D341Med (cell line): ENCODE data around the gene ARHGAP6.
"Not testable (repeated sequence)": the region's sequence is repeated elsewhere in the genome, so short reads cannot be mapped to it uniquely, and the experiment has no call there.

ENCODE experiments used
- DNase-seq: peaks from one replicate; pipeline ENCODE4 v3.0.0; 2012; ENCODE audit warnings: low spot score

ARHGAP6 gene

GRCh38 chrX:11641349-11642065, 24.2 kb downstream of the ARHGAP6 start:
- no peak for DNase-seq

DNA sequence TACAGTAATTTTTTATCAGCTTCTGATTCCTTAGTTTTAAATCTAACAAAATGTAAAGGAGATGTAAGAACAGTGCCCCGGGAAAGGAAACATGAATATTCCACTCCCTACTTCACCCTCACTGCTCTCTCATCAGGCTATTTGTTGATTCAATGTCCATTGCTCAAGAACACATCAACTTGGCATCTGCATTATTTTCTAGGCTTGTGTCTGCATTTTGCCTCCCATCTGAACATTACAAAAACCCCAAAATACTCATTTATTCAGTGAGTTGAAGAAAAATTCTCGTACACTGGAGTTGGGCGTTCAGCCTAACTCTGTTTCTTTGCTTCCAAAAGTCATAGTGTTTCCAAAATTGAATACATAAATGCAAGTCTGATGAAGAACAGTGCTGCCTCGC, 25.6 kb downstream of the ARHGAP6 start:
- no peak for DNase-seq

DNA sequence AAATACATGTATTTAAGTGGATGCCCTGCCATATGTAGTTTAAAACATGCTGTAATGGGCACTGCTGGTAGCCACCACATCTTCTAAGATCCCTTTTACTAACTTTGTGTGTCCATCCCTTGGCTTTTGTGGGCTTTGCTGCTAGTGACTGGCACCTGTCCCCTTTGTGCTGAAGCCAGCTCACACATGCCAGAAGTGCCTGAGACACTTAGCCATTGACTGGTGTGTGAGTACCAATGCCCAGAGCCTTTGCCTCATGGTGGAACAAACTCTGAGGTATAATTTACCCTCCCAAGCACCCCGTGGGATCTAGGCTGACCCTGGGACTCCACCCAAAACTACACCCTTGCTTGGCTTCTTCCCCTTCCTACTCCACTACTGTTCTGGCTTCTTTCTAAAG, 33.0 kb downstream of the ARHGAP6 start:
- DNase-seq: no peak

DNA sequence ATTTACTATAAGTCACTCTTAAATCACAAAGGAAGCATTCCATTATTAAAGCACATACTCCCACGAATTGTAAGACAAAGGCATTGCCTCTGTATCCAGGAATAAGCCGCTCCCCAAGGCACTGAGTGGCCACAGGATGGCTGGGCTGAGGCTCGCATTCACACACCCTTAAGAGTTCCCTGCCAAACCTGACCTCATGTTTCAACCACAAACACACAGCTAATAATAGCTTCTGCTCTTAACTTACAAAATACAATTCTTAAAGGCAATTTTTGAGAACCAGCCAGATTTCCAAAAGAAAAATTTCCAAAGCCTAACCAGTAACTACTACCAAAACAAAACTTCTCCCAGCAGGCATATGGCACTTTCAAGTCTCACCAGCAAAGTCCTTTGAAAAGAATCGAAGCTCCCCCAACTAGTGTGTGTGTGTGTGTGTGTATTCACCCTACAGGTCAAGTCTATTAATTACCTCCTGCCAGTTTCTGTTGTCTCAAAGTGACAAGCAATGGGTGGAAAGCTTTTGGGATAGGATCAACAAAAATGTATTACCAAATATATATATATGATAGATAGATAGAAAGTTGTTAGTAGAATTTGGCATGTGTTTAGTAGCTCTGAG, 36.0 kb downstream of the ARHGAP6 start:
- no peak for DNase-seq

- no peak for DNase-seq
These were observed 37.3 kb downstream of the ARHGAP6 start for GRCh38 chrX:11628399-11628798.

DNA sequence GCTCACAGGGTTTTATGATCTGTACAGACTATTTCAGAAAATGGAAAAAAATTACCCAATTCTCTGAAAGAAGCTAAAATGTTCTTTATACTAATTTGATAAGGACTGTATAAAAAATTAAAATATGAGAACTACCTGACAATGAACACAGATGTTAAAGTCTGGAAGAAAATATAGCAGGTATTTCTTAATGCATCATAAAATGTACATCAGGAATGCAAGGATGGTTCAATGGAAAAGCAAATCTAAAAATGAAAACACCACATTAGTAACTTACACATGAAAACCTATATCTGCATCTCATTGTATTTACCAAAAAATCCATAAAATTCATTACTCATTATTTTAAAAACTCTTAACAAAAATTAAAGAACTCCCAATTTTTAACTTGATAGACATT, 39.4 kb downstream of the ARHGAP6 start:
- DNase-seq: no peak

- no peak for DNase-seq
These were observed 46.3 kb downstream of the ARHGAP6 start for GRCh38 chrX:11619441-11619840.

GRCh38 chrX:11614253-11614652, 51.5 kb downstream of the ARHGAP6 start:
- not testable (repeated sequence) for DNase-seq

DNA sequence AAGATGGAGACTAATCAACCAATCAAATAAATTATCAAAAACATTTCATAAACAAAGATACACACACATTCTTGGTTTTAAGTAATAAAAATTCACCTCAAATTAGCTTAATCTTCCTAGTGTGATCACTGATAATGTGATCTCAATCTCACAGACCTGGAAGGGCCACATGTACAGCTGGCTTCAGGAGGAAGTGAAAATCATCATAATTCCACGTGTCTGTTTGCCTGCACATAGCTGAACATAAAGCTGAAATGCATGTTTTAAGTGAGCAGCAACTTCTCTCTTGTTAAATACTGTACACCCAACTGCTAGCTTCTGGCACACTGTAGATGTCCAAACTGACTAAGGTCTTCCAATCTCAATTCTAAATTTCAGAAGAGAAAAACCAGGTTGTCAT, 53.8 kb downstream of the ARHGAP6 start:
- DNase-seq: no peak

DNA sequence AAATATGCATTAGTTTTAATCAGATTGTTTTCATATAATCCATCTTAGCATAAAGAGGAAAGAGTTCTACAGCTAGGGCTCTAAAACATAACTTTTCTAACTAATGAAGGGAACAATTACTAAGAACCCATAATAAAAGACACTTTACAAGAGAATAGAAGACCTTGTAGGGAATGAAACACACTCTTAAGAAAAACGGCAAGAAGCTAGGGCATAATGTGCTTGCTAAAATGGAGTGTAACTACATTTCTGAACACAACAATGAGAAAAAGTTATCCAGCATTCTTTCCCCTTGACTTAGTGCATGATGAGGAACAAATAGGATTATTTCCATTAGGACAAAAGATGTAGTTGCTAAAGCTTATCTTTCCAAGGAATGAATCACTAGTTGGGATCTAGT, 54.6 kb downstream of the ARHGAP6 start:
- no peak for DNase-seq

DNA sequence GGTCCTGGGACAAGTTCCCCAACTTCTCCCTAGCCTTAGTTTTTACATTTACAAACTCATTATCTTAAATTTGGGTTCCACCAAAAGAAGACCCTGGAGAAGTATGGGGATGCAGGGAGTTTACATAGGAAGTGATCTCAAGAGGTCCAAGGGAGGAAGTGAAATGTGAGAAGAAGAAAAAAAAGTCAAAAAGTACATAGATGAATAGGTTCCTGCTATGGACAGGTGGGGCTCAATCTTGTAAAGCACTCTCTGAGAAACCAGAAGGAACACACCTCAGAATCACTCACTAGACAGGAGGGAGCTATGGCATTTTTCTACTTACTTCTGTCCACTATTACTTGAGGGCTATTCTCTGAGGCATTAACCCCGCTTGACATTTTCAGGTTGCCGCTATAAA, 56.6 kb downstream of the ARHGAP6 start:
- DNase-seq: no peak

GRCh38 chrX:11606408-11606807, 59.3 kb downstream of the ARHGAP6 start:
- no peak for DNase-seq

- no peak for DNase-seq
These were observed 65.1 kb downstream of the ARHGAP6 start for GRCh38 chrX:11600578-11600977.

DNA sequence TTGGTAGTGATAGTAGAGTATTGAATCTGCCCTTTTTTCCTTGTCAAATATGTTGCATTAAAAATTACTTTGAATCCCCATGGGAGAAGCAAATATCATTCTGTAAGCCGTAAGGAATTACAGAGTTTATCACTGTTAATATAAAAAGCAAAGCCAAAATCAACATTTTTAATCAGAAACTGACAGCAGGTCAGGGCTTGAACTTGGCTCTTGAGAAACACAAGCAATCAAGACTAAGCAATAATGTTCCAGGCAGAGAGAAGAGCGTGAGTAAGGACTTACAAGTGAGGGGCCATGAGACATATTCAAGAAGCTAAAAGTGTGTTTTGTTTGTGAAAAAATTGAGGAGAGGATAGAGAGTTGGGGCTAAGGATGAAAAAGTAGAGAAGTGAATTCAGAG, 68.2 kb downstream of the ARHGAP6 start:
- no peak for DNase-seq

GRCh38 chrX:11591723-11592346, 73.9 kb downstream of the ARHGAP6 start:
- no peak for DNase-seq

DNA sequence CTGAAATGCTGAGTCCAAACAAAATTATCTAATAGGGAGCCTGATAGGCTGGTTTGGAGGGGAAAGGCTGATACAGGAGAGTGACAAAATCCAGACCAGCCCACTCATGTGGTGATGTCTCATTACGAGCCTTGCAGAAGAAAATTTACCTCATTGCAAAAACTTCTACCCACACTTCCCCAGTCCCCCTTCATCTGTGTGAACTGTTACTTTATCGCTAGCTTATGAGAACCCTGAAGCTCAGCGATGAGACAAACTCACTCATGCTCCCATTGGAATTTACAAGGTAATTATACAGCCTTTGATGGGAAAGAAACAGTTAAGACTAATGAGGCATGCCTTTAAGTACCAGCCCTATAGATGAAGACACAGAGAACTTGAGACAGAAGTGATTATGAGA, 76.1 kb downstream of the ARHGAP6 start:
- DNase-seq: no peak

- no peak for DNase-seq
These were observed 77.6 kb downstream of the ARHGAP6 start for GRCh38 chrX:11588097-11588496.

DNA sequence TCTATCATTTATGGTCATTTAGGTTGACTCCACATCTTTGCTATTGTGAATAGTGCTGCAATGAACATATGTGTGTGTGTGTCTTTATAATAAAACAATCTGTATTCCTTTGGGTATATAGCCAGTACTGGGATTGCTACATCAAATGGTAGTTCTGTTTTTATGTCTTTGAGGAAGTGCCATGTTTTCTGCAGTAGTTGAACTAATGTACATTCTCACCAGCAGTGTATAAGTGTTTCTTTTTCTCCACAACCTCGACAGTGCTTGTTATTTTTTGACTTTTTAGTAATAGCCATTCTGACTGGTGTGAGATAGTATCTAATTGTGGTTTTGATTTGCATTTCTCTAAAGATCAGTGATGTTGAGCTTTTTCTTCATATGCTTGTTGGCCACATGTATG, 80.5 kb downstream of the ARHGAP6 start:
- DNase-seq: no peak

DNA sequence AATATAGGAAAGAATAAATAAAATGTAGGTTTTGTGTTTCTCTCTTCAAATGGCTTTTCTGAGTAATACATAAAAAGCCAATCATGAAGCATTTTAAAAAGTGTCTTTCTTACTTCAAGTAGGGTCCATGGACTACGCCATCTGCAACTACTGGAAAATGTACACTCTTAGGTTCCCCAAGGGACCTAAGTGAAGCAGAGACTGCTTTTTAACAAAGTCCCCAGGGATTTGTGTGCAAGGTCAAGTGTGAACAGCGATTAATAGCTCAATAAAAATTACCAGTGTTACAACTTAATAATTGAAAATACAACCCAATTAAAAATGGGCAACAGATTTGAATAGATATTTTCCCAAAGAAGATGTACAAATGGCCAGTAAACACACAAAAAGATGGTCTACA, 84.9 kb downstream of the ARHGAP6 start:
- DNase-seq: no peak

DNA sequence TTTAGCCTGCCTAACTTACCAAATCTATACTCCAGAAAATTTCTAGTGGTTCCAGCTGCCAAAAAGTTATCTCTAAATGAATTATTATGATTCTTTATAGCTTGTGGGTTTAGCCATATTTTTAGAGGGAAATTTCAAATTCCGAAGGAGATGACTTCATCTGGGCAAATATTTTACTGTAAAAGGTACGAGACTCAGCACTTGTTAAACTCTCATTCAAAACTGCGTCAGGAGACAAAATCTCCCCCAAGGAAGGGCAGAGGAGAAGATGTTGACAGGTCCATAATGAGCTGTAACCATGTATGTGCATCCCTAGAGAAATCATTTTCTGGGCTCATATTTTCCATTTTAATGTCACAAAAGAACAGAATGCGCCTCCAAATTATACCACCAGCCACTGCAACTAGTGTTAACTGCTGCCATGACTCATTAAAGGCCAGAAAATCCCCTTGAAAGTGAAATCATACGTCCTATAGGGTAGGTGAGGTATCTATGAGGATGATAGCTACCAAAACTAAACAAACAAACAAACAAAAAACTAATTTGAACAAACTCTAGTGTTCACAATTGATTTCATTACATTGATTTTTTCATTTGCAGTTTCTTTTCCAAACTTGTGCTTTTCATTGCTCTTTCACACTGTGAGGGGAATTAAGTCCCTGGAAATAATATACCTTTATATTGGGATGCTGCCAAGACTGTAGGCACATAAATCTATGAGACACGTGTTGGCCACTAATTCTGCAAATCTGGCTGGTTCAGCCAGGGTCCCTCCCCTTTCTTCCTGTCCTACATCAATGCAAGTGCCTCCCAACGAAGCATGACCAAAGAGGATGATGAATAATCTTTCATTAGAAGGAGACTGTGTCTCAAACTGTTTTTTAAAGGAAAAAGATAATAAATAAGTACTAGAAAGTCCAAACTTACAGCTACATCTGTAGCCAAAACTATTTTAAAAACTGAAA, 85.8 kb downstream of the ARHGAP6 start:
- DNase-seq: no peak

GRCh38 chrX:11578301-11578700, 87.4 kb downstream of the ARHGAP6 start:
- not testable (repeated sequence) for DNase-seq

GRCh38 chrX:11577603-11578002, 88.1 kb downstream of the ARHGAP6 start:
- no peak for DNase-seq
